HG02852 (cell line): Measurements from ENCODE around the gene ACP4.

Experiments used
- ATAC-seq: cut with Tn5 transposase; IDR thresholded peaks from one replicate; pipeline ENCODE4 v1.9.1; 2021; ENCODE audit warnings: mild to moderate bottlenecking, moderate library complexity; ENCODE audit not compliant: unreplicated experiment

Gene ACP4

GRCh38 chr19:50839712-50840655 lies 49.8 kb downstream of the ACP4 start:
- no peak for ATAC-seq

GRCh38 chr19:50842130-50842529 lies 51.9 kb downstream of the ACP4 start:
- ATAC-seq, result no peak

GRCh38 chr19:50843205-50843604 lies 53.0 kb downstream of the ACP4 start:
- no peak for ATAC-seq

GRCh38 chr19:50843701-50844221 lies 53.5 kb downstream of the ACP4 start:
- no peak for ATAC-seq

- ATAC-seq, result no peak
Measured at GRCh38 chr19:50844296-50844935, 54.2 kb downstream of the ACP4 start.
